Spleen (tissue), 11 donors: ENCODE data around the gene CCDC138. TPM values are rescaled to one million over a fixed set of nuclear protein-coding genes. Genes with fewer than 3 reads are reported as not detected.

Experiments
- DNase-seq: peaks from one replicate; pipeline ENCODE4 v3.0.0-alpha.2; 2020
- H3K27ac ChIP-seq, 8 donors: fragments of 200-600 bp; sonication (generic) in 7 of 8; 1 replicate in 4 of 8; 2 replicates in 4 of 8; pipeline versions ENCODE4 v1.5.0 to v1.8.0; 2016 to 2021; ENCODE audit warnings: inconsistent platforms in 4 of 8, mild to moderate bottlenecking in 4 of 8, moderate library complexity in 1 of 8
- H3K27me3 ChIP-seq, 7 donors: fragments of 200-600 bp; sonication (generic) in 6 of 7; replicated peaks in 1 of 7; 1 replicate in 4 of 7; 2 replicates in 3 of 7; pipeline versions ENCODE4 v1.5.0 to v1.8.0; 2016 to 2021; ENCODE audit warnings: inconsistent platforms in 3 of 7, mild to moderate bottlenecking in 1 of 7
- H3K36me3 ChIP-seq, 6 donors: fragments of 200-600 bp; sonication (generic) in 5 of 6; 1 replicate in 4 of 6; 2 replicates in 2 of 6; pipeline versions ENCODE4 v1.5.0 to v1.8.0; 2016 to 2021; ENCODE audit warnings: inconsistent platforms in 2 of 6
- H3K4me1 ChIP-seq, 6 donors: fragments of 200-600 bp; sonication (generic) in 5 of 6; 1 replicate in 3 of 6; 2 replicates in 3 of 6; pipeline versions ENCODE4 v1.5.0 to v1.8.0; 2016 to 2021; ENCODE audit warnings: inconsistent platforms in 3 of 6
- H3K4me3 ChIP-seq, 8 donors: fragments of 200-600 bp; sonication (generic) in 7 of 8; 1 replicate in 4 of 8; 2 replicates in 4 of 8; pipeline versions ENCODE4 v1.5.0 to v1.8.0; 2016 to 2021; ENCODE audit warnings: inconsistent platforms in 4 of 8, mild to moderate bottlenecking in 4 of 8, moderate library complexity in 2 of 8
- H3K9me3 ChIP-seq, 8 donors: fragments of 200-600 bp; sonication (generic) in 7 of 8; 1 replicate in 4 of 8; 2 replicates in 4 of 8; pipeline versions ENCODE4 v1.5.0 to v1.8.0; 2016 to 2021; ENCODE audit warnings: inconsistent platforms in 4 of 8
- CTCF ChIP-seq, 11 experiments: fragments of 200-600 bp in 7 of 11; fragments of 450-650 bp in 4 of 11; sonication (generic) in 4 of 11; IDR thresholded peaks in 8 of 11; conservative IDR thresholded peaks in 3 of 11; 1 replicate in 7 of 11; 2 replicates in 4 of 11; pipeline versions ENCODE4 v1.4.0 to v1.8.0; 2016 to 2021; ENCODE audit warnings: antibody characterized with exemption in 11 of 11, inconsistent platforms in 4 of 11, mild to moderate bottlenecking in 1 of 11
- POLR2A ChIP-seq, 3 donors: fragments of 450-650 bp; IDR thresholded peaks; one replicate each; pipeline ENCODE4 v1.5.1; 2017; ENCODE audit warnings: antibody characterized with exemption in 3 of 3, mild to moderate bottlenecking in 1 of 3
- POLR2AphosphoS5 ChIP-seq, 3 donors: sonication (generic); formaldehyde crosslinking; IDR thresholded peaks; one replicate each; pipeline ENCODE4 v1.5.1; 2017; ENCODE audit warnings: antibody characterized with exemption in 3 of 3
- WGBS, 5 donors: extraction: QIAGEN DNeasy Blood & Tissue Kit in 3 of 5; methylation state at CpG; one replicate each; pipeline versions ENCODE4 v1.1.5 to v1.1.7; 2013 to 2018; 5-methylcytosine and 5-hydroxymethylcytosine counted together
- intact Hi-C: fragments of 100-400 bp; cut with DNase I; formaldehyde crosslinking; loops from one replicate; pipeline ENCODE4 v1.15.0; 2023; ENCODE audit warnings: low total_unique reads
- polyA plus RNA-seq, 3 donors: library from polyadenylated mRNA; stranded (reverse); fragments of 200-250 nt; gene quantifications; one replicate each; pipeline ENCODE4 v1.2.1, GENCODE V29; 2013
- total RNA-seq, 7 donors: library from RNA; depleted of rRNA in 3 of 7; stranded (reverse); fragments of >200 nt in 3 of 7; fragmentation: NEBNext Ultra II Directional in 4 of 7; extraction: Animal tissue kit (Norgen Biotek cat#: 25700) in 4 of 7; gene quantifications; one replicate each; pipeline versions ENCODE4 v1.1.0 to v1.2.1, GENCODE V29; 2016 to 2021
- donor health status: healthy with polysubstance abuse.
- donor health status: DM: no; HTN: no; CAD: no; lungs with moderate emphysema.
- donor health status: DM: no; HTN: no; CAD: no.
- donor health status: Bipolar disorder and iron deficiency.
- donor health status: healthy.
- donor health status: DM: no; HTN: no; CAD: no.
- donor health status: DM: yes; HTN: yes; CAD: no.

Gene CCDC138
- total and polyA plus RNA-seq, 10 donors: 2.0 to 10.5 (median 4.2) TPM

GRCh38 chr2:108837198-108837597, 50.6 kb downstream of the CCDC138 start:
- Histone ChIP-seq H3K27ac (no peak overlapping the region), H3K27me3 (no peaks in the 10 kb centered on the region), H3K4me1 (no peaks in the 10 kb centered on the region), H3K36me3 (peaks cover 0 to 19% (median 0%) of the 10 kb centered on the region in 6 donors), H3K4me3 (no peak overlapping the region), H3K9me3 (peaks cover 0 to 53% (median 38%) of the 10 kb centered on the region in 8 donors)
- TF ChIP-seq POLR2A (IDR thresholded peaks at IDR 0.05): no peak
- no peak for TF ChIP-seq CTCF (IDR thresholded peaks at IDR 0.05 in 8 of 11, conservative IDR thresholded peaks at IDR 0.05 in 3 of 11)
- TF ChIP-seq POLR2AphosphoS5 (IDR thresholded peaks at IDR 0.05): no peak
- 96 to 98% (median 96%) methylated on average over 7 of the region's 7 CpGs for WGBS, 5 donors
- no peak for DNase-seq
- intact Hi-C loops: no loop called here

- H3K9me3 ChIP-seq: peaks cover 0 to 50% (median 37%) of the 10 kb centered on the region in 8 donors
- H3K4me1 ChIP-seq: no peaks in the 10 kb centered on the region
- peaks cover 0 to 20% (median 0%) of the 10 kb centered on the region in 6 donors for H3K36me3 ChIP-seq
- DNase-seq: no peak
- intact Hi-C loops: no loop called here
- TF ChIP-seq CTCF (IDR thresholded peaks at IDR 0.05 in 8 of 11, conservative IDR thresholded peaks at IDR 0.05 in 3 of 11): no peak
- no peak for TF ChIP-seq POLR2A (IDR thresholded peaks at IDR 0.05)
- TF ChIP-seq POLR2AphosphoS5 (IDR thresholded peaks at IDR 0.05): no peak
- no peak overlapping the region for H3K27ac ChIP-seq
- no peaks in the 10 kb centered on the region for H3K27me3 ChIP-seq
- no peak overlapping the region for H3K4me3 ChIP-seq
Measured at GRCh38 chr2:108841506-108841905, 54.9 kb downstream of the CCDC138 start.

GRCh38 chr2:108845923-108846322, 59.4 kb downstream of the CCDC138 start:
- no peak overlapping the region for H3K27ac ChIP-seq
- intact Hi-C loops: no loop called here
- no peak for TF ChIP-seq POLR2AphosphoS5 (IDR thresholded peaks at IDR 0.05)
- no peak for TF ChIP-seq POLR2A (IDR thresholded peaks at IDR 0.05)
- TF ChIP-seq CTCF (IDR thresholded peaks at IDR 0.05 in 8 of 11, conservative IDR thresholded peaks at IDR 0.05 in 3 of 11): no peak

GRCh38 chr2:108847000-108847399, 60.4 kb downstream of the CCDC138 start:
- H3K9me3 ChIP-seq: peaks cover 0 to 2% (median 0%) of the 10 kb centered on the region in 8 donors
- H3K4me3 ChIP-seq: no peak overlapping the region
- H3K4me1 ChIP-seq: no peaks in the 10 kb centered on the region
- no peak for DNase-seq
- 95 to 98% (median 96%) methylated on average over 1 of the region's 1 CpG for WGBS, 5 donors
- H3K36me3 ChIP-seq: peaks cover 0 to 26% (median 7%) of the 10 kb centered on the region in 6 donors
- H3K27me3 ChIP-seq: no peaks in the 10 kb centered on the region
- no peak overlapping the region for H3K27ac ChIP-seq
- intact Hi-C loops: no loop called here
- no peak for TF ChIP-seq POLR2A (IDR thresholded peaks at IDR 0.05)
- no peak for TF ChIP-seq POLR2AphosphoS5 (IDR thresholded peaks at IDR 0.05)
- TF ChIP-seq CTCF (IDR thresholded peaks at IDR 0.05 in 8 of 11, conservative IDR thresholded peaks at IDR 0.05 in 3 of 11): no peak

More at GRCh38 chr2:108845923-108846322, 59.4 kb downstream of the CCDC138 start:
- no peak overlapping the region for H3K4me3 ChIP-seq
- H3K27me3 ChIP-seq: no peaks in the 10 kb centered on the region
- no peaks in the 10 kb centered on the region for H3K4me1 ChIP-seq
- peaks cover 0 to 21% (median 5%) of the 10 kb centered on the region in 6 donors for H3K36me3 ChIP-seq
- no peak for DNase-seq
- peaks cover 0 to 8% (median 3%) of the 10 kb centered on the region in 8 donors for H3K9me3 ChIP-seq
